Common myeloid progenitor, CD34-positive (primary cell): Measurements from ENCODE around the gene ST8SIA4.
"Not testable (repeated sequence)": the region's sequence is repeated elsewhere in the genome, so short reads cannot be mapped to it uniquely, and the experiment has no call there.

ENCODE experiments used
- CTCF ChIA-PET: fragments of 350-600 bp; sonication (Branson Sonifier 250); formaldehyde crosslinking; loops from one replicate; lab custom pipeline; 2021; ENCODE audit warnings: antibody characterized with exemption; lab: Charles Lee
- POLR2A ChIA-PET: fragments of 350-600 bp; sonication (Branson Sonifier 250); formaldehyde crosslinking; loops from one replicate; lab custom pipeline; 2021; ENCODE audit warnings: antibody characterized with exemption; lab: Charles Lee
- DNase-seq, 3 donors: peaks; one replicate each; pipeline versions ENCODE4 v3.0.0 to v3.0.0-alpha.2; 2013
- H3K27ac ChIP-seq, 2 experiments: 1 replicate in 1 of 2; 2 replicates in 1 of 2; pipeline ENCODE4 v1.7.0; 2013; ENCODE audit warnings: inconsistent platforms in 2 of 2, low read length in 2 of 2, mild to moderate bottlenecking in 2 of 2, low read depth in 1 of 2, moderate library complexity in 1 of 2; ENCODE audit not compliant: severe bottlenecking in 2 of 2, insufficient read depth in 1 of 2, poor library complexity in 1 of 2
- H3K27me3 ChIP-seq, 5 experiments: replicated peaks in 2 of 5; 1 replicate in 3 of 5; 2 replicates in 2 of 5; pipeline versions ENCODE4 v1.6.1 to v1.7.0; 2013; ENCODE audit warnings: low read length in 4 of 5, mild to moderate bottlenecking in 2 of 5, moderate library complexity in 2 of 5, inconsistent platforms in 1 of 5; ENCODE audit not compliant: insufficient read depth in 5 of 5, control insufficient read depth in 4 of 5
- H3K36me3 ChIP-seq, 4 experiments: 1 replicate in 2 of 4; 2 replicates in 2 of 4; pipeline versions ENCODE4 v1.6.1 to v1.7.0; 2013; ENCODE audit warnings: low read length in 3 of 4, control low read depth in 1 of 4, mild to moderate bottlenecking in 1 of 4; ENCODE audit not compliant: control insufficient read depth in 4 of 4, insufficient read depth in 4 of 4
- H3K4me1 ChIP-seq, 4 experiments: 1 replicate in 3 of 4; 2 replicates in 1 of 4; pipeline versions ENCODE4 v1.6.1 to v1.7.1; 2013; ENCODE audit warnings: low read length in 3 of 4, mild to moderate bottlenecking in 3 of 4, control low read depth in 1 of 4, inconsistent platforms in 1 of 4, moderate library complexity in 1 of 4; ENCODE audit not compliant: control insufficient read depth in 4 of 4, insufficient read depth in 4 of 4; ENCODE audit errors: control extremely low read depth in 1 of 4
- H3K4me3 ChIP-seq, 7 experiments: 1 replicate in 4 of 7; 2 replicates in 3 of 7; pipeline versions ENCODE4 v1.5.1 to v1.7.0; 2013; ENCODE audit warnings: mild to moderate bottlenecking in 7 of 7, low read length in 6 of 7, moderate library complexity in 6 of 7, inconsistent platforms in 2 of 7, low read depth in 2 of 7, control low read depth in 1 of 7; ENCODE audit not compliant: insufficient read depth in 4 of 7, control insufficient read depth in 1 of 7; ENCODE audit errors: extremely low read depth in 1 of 7
- H3K9me3 ChIP-seq, 5 experiments: 1 replicate in 4 of 5; 2 replicates in 1 of 5; pipeline versions ENCODE4 v1.6.1 to v1.7.1; 2013; ENCODE audit warnings: low read length in 4 of 5, mild to moderate bottlenecking in 2 of 5, inconsistent platforms in 1 of 5, low read depth in 1 of 5, moderate library complexity in 1 of 5; ENCODE audit not compliant: control insufficient read depth in 4 of 5, insufficient read depth in 2 of 5; ENCODE audit errors: control extremely low read depth in 1 of 5
- WGBS: methylation state at CpG from one replicate; pipeline ENCODE4 v1.1.5; 2013; ENCODE audit not compliant: insufficient coverage; 5-methylcytosine and 5-hydroxymethylcytosine counted together

Gene ST8SIA4

DNA sequence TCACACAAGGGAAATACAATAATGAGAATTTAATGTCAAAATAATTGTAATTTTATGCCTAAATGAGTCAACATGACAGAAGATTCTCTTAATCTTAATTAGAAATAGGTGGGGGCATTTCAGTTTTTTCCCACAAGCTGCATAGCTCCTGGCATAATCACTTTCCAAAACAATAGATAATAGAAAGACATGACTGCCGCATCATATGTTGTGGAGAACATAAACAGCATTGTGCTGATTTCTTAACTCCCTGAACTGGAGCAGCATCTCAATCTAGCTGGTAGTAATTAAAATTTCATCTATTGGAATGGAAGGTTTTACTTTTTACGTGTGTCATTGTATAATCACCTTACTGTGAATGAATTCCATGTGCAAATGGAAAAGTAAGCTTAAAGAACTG lies 112.1 kb downstream of the ST8SIA4 start:
- H3K27me3 ChIP-seq: no peaks in the 10 kb centered on the region
- no peak for DNase-seq
- WGBS: 100% methylated on average over 1 of the region's 2 CpGs
- H3K27ac ChIP-seq: no peak overlapping the region
- ChIA-PET POLR2A (no interaction called here), CTCF (interaction anchor here (1.2 to 2.6 kb wide), 2 partner anchors 12 to 109 kb away, joined by 3 to 10 read pairs; no protein-coding TSS in a partner anchor)
- H3K36me3 ChIP-seq: no peaks in the 10 kb centered on the region
- no peak overlapping the region for H3K4me3 ChIP-seq
- H3K4me1 ChIP-seq: peaks cover 0 to 3% (median 0%) of the 10 kb centered on the region in 4 experiments
- peaks cover 0 to 17% (median 16%) of the 10 kb centered on the region in 5 experiments for H3K9me3 ChIP-seq

DNA sequence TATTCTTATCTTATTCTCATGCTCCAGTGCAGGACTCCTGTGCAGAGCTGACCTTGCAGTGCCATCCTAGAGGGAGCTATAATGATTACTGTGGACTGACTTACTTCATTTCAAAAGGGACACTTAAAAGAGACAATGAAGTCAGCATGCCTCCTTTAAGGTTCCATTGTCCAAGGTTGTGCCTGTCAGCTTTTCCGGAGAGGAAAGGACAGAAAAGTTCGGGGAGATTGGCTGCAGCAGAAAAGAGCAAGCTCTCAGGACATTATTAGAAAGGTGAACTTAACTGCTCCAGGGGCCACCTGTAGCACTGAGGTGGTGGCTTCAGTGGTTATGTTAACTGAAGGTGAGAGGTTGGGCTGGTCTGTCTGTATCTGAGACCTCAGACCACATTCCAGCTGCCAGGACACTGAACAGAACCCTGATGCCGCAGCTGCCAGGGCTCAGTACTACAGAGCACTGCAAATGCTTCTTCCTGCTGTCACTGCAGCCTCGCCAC lies 112.9 kb downstream of the ST8SIA4 start:
- Histone ChIP-seq H3K4me3 (no peak overlapping the region), H3K9me3 (peaks cover 0 to 17% (median 16%) of the 10 kb centered on the region in 5 experiments), H3K36me3 (no peaks in the 10 kb centered on the region), H3K27me3 (no peaks in the 10 kb centered on the region), H3K27ac (no peak overlapping the region), H3K4me1 (peaks cover 0 to 3% (median 0%) of the 10 kb centered on the region in 4 experiments)
- DNase-seq: peak in 2 of 3 donors; percentile 5 to 7
- CTCF ChIA-PET: interaction anchor here (1.2 to 2.6 kb wide), 2 partner anchors 11 to 110 kb away, joined by 3 to 10 read pairs; no protein-coding TSS in a partner anchor
- WGBS: 85% methylated on average over 3 of the region's 4 CpGs
- POLR2A ChIA-PET: interaction anchor here (0.6 to 0.8 kb wide), 3 partner anchors 17 to 1747 kb away, joined by 3 to 6 read pairs (median 4); no protein-coding TSS in a partner anchor

DNA sequence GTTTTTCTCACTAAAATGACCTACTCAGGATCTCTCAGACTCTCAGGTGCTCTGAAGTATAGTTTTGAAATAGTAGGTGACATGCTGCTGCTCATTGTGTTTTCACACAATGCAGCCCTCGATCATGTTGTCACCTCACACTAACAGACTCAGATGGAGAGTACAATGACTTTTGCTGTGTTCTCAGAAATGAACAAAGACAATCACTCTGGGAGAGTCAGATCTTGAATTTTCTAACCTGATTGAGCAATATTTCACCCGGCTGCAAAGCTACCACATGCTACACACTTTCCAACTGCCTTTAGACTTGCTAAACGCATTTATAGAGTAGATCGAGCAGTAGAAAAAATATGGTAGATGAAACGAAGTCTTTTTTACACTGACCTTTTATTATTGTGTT lies 113.4 kb downstream of the ST8SIA4 start:
- Histone ChIP-seq H3K9me3 (peaks cover 0 to 15% (median 12%) of the 10 kb centered on the region in 5 experiments), H3K36me3 (no peaks in the 10 kb centered on the region), H3K4me1 (peaks cover 0 to 3% (median 0%) of the 10 kb centered on the region in 4 experiments), H3K4me3 (no peak overlapping the region), H3K27me3 (no peaks in the 10 kb centered on the region), H3K27ac (no peak overlapping the region)
- no peak for DNase-seq
- ChIA-PET CTCF (interaction anchor here (2.6 kb wide), 1 partner anchor 11 kb away, joined by 10 read pairs; no protein-coding TSS in a partner anchor), POLR2A (interaction anchor here (0.6 to 0.8 kb wide), 2 partner anchors 18 to 111 kb away, joined by 4 to 6 read pairs; no protein-coding TSS in a partner anchor)
- WGBS: 100% methylated on average over 1 of the region's 5 CpGs

- no peak overlapping the region for H3K4me3 ChIP-seq
- no CpG with 5 or more reads among the region's 2 CpGs for WGBS
- no peaks in the 10 kb centered on the region for H3K36me3 ChIP-seq
- no peak overlapping the region for H3K27ac ChIP-seq
- ChIA-PET POLR2A (interaction anchor here (0.7 kb wide), 1 partner anchor 634 kb away, joined by 3 read pairs; no protein-coding TSS in a partner anchor), CTCF (interaction anchor here (0.5 to 1.5 kb wide), 4 partner anchors 11 to 601 kb away, joined by 3 to 4 read pairs (median 3); no protein-coding TSS in a partner anchor)
- H3K27me3 ChIP-seq: no peaks in the 10 kb centered on the region
- peaks cover 0 to 2% (median 0%) of the 10 kb centered on the region in 5 experiments for H3K9me3 ChIP-seq
- H3K4me1 ChIP-seq: peaks cover 0 to 3% (median 0%) of the 10 kb centered on the region in 4 experiments
- DNase-seq: no peak
Measured at GRCh38 chr5:100788417-100788816, 114.7 kb downstream of the ST8SIA4 start.

GRCh38 chr5:100787648-100788047 lies 115.4 kb downstream of the ST8SIA4 start:
- H3K36me3 ChIP-seq: no peaks in the 10 kb centered on the region
- CTCF ChIA-PET: interaction anchor here (1.0 to 1.5 kb wide), 5 partner anchors 10 to 73 kb away, joined by 3 to 4 read pairs (median 3); no protein-coding TSS in a partner anchor
- H3K9me3 ChIP-seq: no peaks in the 10 kb centered on the region
- no peak for DNase-seq
- POLR2A ChIA-PET: no interaction called here
- peaks cover 0 to 3% (median 0%) of the 10 kb centered on the region in 4 experiments for H3K4me1 ChIP-seq
- WGBS: no CpG with 5 or more reads among the region's 2 CpGs
- H3K27ac ChIP-seq: no peak overlapping the region
- no peaks in the 10 kb centered on the region for H3K27me3 ChIP-seq
- no peak overlapping the region for H3K4me3 ChIP-seq

GRCh38 chr5:100785536-100785935 lies 117.5 kb downstream of the ST8SIA4 start:
- CTCF ChIA-PET: not testable (repeated sequence)

DNA sequence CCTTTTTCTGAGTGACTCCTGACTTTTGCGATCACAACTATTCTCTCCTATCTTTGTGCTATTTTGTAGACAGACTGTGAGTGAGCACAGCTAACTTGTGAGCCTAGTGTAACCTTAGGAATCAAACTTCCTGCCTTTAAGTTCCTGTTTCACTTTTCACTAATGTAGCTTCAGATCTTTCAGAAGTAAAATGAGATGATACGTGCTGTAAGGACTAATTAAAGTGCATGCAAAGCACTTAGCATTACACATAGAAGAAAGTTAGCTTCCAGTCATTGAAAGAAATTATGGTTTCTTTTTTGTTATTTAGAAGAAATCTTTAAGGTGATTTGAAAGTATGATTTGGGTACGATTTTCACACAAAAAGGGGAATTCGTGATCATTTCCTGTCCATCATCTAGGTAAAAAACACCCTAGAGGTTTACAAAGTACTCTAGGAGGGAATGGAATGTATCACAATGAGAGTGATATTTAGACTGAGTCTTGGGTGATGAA lies 122.7 kb downstream of the ST8SIA4 start:
- H3K36me3 ChIP-seq: no peaks in the 10 kb centered on the region
- peak overlapping the region in 2 of 7 experiments; percentile 20 to 51 for H3K4me3 ChIP-seq
- POLR2A ChIA-PET: interaction anchor here (1.2 kb wide), 1 partner anchor 123 kb away, joined by 4 read pairs; the partner anchor contains the start of gene ST8SIA4
- peaks cover 12 to 36% (median 22%) of the 10 kb centered on the region in 4 experiments for H3K4me1 ChIP-seq
- H3K27ac ChIP-seq: peak overlapping the region in 1 of 2 experiments; percentile 47
- DNase-seq: peak in 2 of 3 donors; percentile 43 to 50
- CTCF ChIA-PET: interaction anchor here (0.7 to 3.2 kb wide), 3 partner anchors 10 to 95 kb away, joined by 3 to 10 read pairs (median 3); no protein-coding TSS in a partner anchor
- no peaks in the 10 kb centered on the region for H3K27me3 ChIP-seq
- H3K9me3 ChIP-seq: no peaks in the 10 kb centered on the region
- WGBS: 55% methylated on average over 3 of the region's 4 CpGs

More at GRCh38 chr5:100785536-100785935, 117.5 kb downstream of the ST8SIA4 start:
- DNase-seq, POLR2A ChIA-PET, H3K9me3 ChIP-seq, H3K4me3 ChIP-seq, H3K4me1 ChIP-seq, H3K27me3 ChIP-seq, H3K36me3 ChIP-seq, H3K27ac ChIP-seq: not testable (repeated sequence)
- 99% methylated on average over 10 of the region's 19 CpGs for WGBS
